H9 (cell line): ENCODE measurements around the gene CLRN3. TPM values are rescaled to one million over a fixed set of nuclear protein-coding genes. Genes with fewer than 3 reads are reported as not detected.

Experiments
- DNase-seq: peaks from one replicate; pipeline ENCODE4 v3.0.0-alpha.2; 2017
- H2AFZ ChIP-seq: one replicate; pipeline ENCODE4 v1.6.1; 2013; ENCODE audit warnings: mild to moderate bottlenecking, low read length, control low read depth, moderate library complexity
- H2AK5ac ChIP-seq: 2 replicates; pipeline ENCODE4 v1.6.1; 2013; ENCODE audit warnings: low read length, control low read depth, mixed read lengths; ENCODE audit not compliant: insufficient read length
- H2BK120ac ChIP-seq: one replicate; pipeline ENCODE4 v1.6.1; 2013; ENCODE audit warnings: low read depth, mild to moderate bottlenecking, low read length, control low read depth, inconsistent platforms; ENCODE audit not compliant: poor library complexity, severe bottlenecking
- H2BK12ac ChIP-seq: 2 replicates; pipeline ENCODE4 v1.6.1; 2013; ENCODE audit warnings: low read length, control low read depth, mixed read lengths, low read depth; ENCODE audit not compliant: insufficient read length
- H2BK15ac ChIP-seq: 2 replicates; pipeline ENCODE4 v1.6.1; 2013; ENCODE audit warnings: low read depth, low read length, control low read depth
- H2BK20ac ChIP-seq: one replicate; pipeline ENCODE4 v1.6.1; 2013; ENCODE audit warnings: low read depth, mild to moderate bottlenecking, low read length, control low read depth, inconsistent platforms; ENCODE audit not compliant: poor library complexity, severe bottlenecking
- H2BK5ac ChIP-seq: 2 replicates; pipeline ENCODE4 v1.6.1; 2013; ENCODE audit warnings: low read length, control low read depth, mixed read lengths; ENCODE audit not compliant: insufficient read length
- H3K14ac ChIP-seq: 2 replicates; pipeline ENCODE4 v1.6.1; 2013; ENCODE audit warnings: low read length, control low read depth; ENCODE audit not compliant: insufficient read depth
- H3K18ac ChIP-seq: 2 replicates; pipeline ENCODE4 v1.6.1; 2013; ENCODE audit warnings: low read depth, mild to moderate bottlenecking, mixed read lengths, low read length, control low read depth; ENCODE audit not compliant: insufficient read length
- H3K23ac ChIP-seq: 2 replicates; pipeline ENCODE4 v1.6.1; 2013; ENCODE audit warnings: low read length, control low read depth, mixed read lengths, low read depth; ENCODE audit not compliant: insufficient read length
- H3K23me2 ChIP-seq: 2 replicates; pipeline ENCODE4 v1.6.1; 2013; ENCODE audit warnings: low read depth, mild to moderate bottlenecking, mixed read lengths, low read length, control low read depth; ENCODE audit not compliant: insufficient read length, poor library complexity, severe bottlenecking
- H3K27ac ChIP-seq: 2 replicates; pipeline ENCODE4 v1.5.1; 2013; ENCODE audit warnings: low read length, control low read depth, mixed read lengths, low read depth; ENCODE audit not compliant: insufficient read length
- H3K27me3 ChIP-seq: 2 replicates; pipeline ENCODE4 v1.6.1; 2013; ENCODE audit warnings: low read length, control low read depth, inconsistent platforms; ENCODE audit not compliant: insufficient read depth
- H3K4ac ChIP-seq: 2 replicates; pipeline ENCODE4 v1.6.1; 2013; ENCODE audit warnings: low read depth, mild to moderate bottlenecking, control low read depth, inconsistent platforms, low read length, moderate library complexity
- H3K4me1 ChIP-seq: 2 replicates; pipeline ENCODE4 v1.6.1; 2013; ENCODE audit warnings: low read length, control low read depth, inconsistent platforms; ENCODE audit not compliant: insufficient read depth
- H3K4me2 ChIP-seq: 2 replicates; pipeline ENCODE4 v1.6.1; 2013; ENCODE audit warnings: low read length, control low read depth, mixed read lengths; ENCODE audit not compliant: insufficient read length, insufficient read depth
- H3K56ac ChIP-seq: 2 replicates; pipeline ENCODE4 v1.6.1; 2013; ENCODE audit warnings: low read depth, mild to moderate bottlenecking, mixed read lengths, low read length, control low read depth; ENCODE audit not compliant: insufficient read length
- H3K79me1 ChIP-seq: 2 replicates; pipeline ENCODE4 v1.6.1; 2013; ENCODE audit warnings: low read depth, mild to moderate bottlenecking, moderate library complexity, low read length, control low read depth, inconsistent platforms; ENCODE audit not compliant: insufficient read depth, poor library complexity, severe bottlenecking
- H3K79me2 ChIP-seq: 2 replicates; pipeline ENCODE4 v1.6.1; 2013; ENCODE audit warnings: low read length, control low read depth, inconsistent platforms; ENCODE audit not compliant: insufficient read depth
- H3K9ac ChIP-seq: 2 replicates; pipeline ENCODE4 v1.6.1; 2013; ENCODE audit warnings: low read length, control low read depth, mixed read lengths; ENCODE audit not compliant: insufficient read length; ENCODE audit errors: extremely low read depth
- H3K9me3 ChIP-seq: one replicate; pipeline ENCODE4 v1.6.1; 2013; ENCODE audit warnings: low read depth, low read length, inconsistent platforms; ENCODE audit not compliant: control insufficient read depth
- H3T11ph ChIP-seq: one replicate; pipeline ENCODE4 v1.6.1; 2013; ENCODE audit warnings: mild to moderate bottlenecking, low read length, control low read depth, inconsistent platforms
- H4K20me1 ChIP-seq: one replicate; pipeline ENCODE4 v1.6.1; 2013; ENCODE audit not compliant: control insufficient read depth, insufficient read length, insufficient read depth
- H4K5ac ChIP-seq: 2 replicates; pipeline ENCODE4 v1.6.1; 2013; ENCODE audit warnings: low read depth, mild to moderate bottlenecking, mixed read lengths, low read length, control low read depth; ENCODE audit not compliant: insufficient read length
- H4K8ac ChIP-seq: replicated peaks from 2 replicates; pipeline ENCODE4 v1.6.1; 2013; ENCODE audit warnings: low read length, control low read depth, mixed read lengths, low read depth; ENCODE audit not compliant: insufficient read length
- H4K91ac ChIP-seq: 2 replicates; pipeline ENCODE4 v1.6.1; 2013; ENCODE audit warnings: low read depth, mild to moderate bottlenecking, moderate library complexity, mixed read lengths, low read length, control low read depth; ENCODE audit not compliant: insufficient read length
- H3K27ac Mint-ChIP-seq, 3 experiments: 2 replicates in 2 of 3; 3 replicates in 1 of 3; pipeline ENCODE4 v1.8.0; 2020 to 2021; ENCODE audit warnings: mixed read lengths in 3 of 3, mild to moderate bottlenecking in 1 of 3, moderate library complexity in 1 of 3
- H3K27me3 Mint-ChIP-seq: 2 replicates; pipeline ENCODE4 v1.8.0; 2021; ENCODE audit warnings: low read depth, mild to moderate bottlenecking, moderate library complexity, mixed read lengths
- H3K36me3 Mint-ChIP-seq, 3 experiments: 2 replicates in 2 of 3; 3 replicates in 1 of 3; pipeline ENCODE4 v1.8.0; 2020 to 2021; ENCODE audit warnings: low read depth in 3 of 3, mixed read lengths in 3 of 3; ENCODE audit not compliant: insufficient read depth in 1 of 3
- H3K4me1 Mint-ChIP-seq, 2 experiments: 2 replicates each; pipeline ENCODE4 v1.8.0; 2020; ENCODE audit warnings: mixed read lengths in 2 of 2
- H3K4me3 Mint-ChIP-seq, 2 experiments: 2 replicates in 1 of 2; 3 replicates in 1 of 2; pipeline ENCODE4 v1.8.0; 2020 to 2021; ENCODE audit warnings: mild to moderate bottlenecking in 2 of 2, mixed read lengths in 2 of 2, moderate library complexity in 1 of 2
- H3K9me3 Mint-ChIP-seq, 2 experiments: 2 replicates in 1 of 2; 3 replicates in 1 of 2; pipeline ENCODE4 v1.8.0; 2020; ENCODE audit warnings: mild to moderate bottlenecking in 2 of 2, mixed read lengths in 2 of 2, moderate library complexity in 1 of 2
- CTCF ChIP-seq: fragments of 200-600 bp; sonication (generic); conservative IDR thresholded peaks from 3 replicates; pipeline ENCODE4 v1.8.0; 2021; ENCODE audit warnings: antibody characterized with exemption, mild to moderate bottlenecking
- WGBS: extraction: QIAGEN DNeasy Blood & Tissue Kit; methylation state at CpG from one replicate; pipeline ENCODE4 v1.1.7; 2013; ENCODE audit warnings: missing lambda C conversion rate, low lambda C conversion rate, mixed read lengths; ENCODE audit not compliant: insufficient read length; ENCODE audit errors: extremely low coverage; 5-methylcytosine and 5-hydroxymethylcytosine counted together
- total RNA-seq: library from RNA; stranded (reverse); gene quantifications from 2 replicates; pipeline ENCODE4 v1.2.1, GENCODE V29; 2021

Gene CLRN3
- total RNA-seq, 1 experiment from 2014 or later = not detected

- Histone ChIP-seq H2BK120ac (no peak overlapping the region), H3K56ac (no peak overlapping the region), H2BK15ac (no peak overlapping the region), H4K91ac (no peak overlapping the region), H3K4ac (no peak overlapping the region), H3K9me3 (no peaks in the 10 kb centered on the region), H3K23me2 (no peaks in the 10 kb centered on the region), H3K9ac (no peak overlapping the region), H4K5ac (no peak overlapping the region), H3K79me1 (no peaks in the 10 kb centered on the region), H2BK20ac (no peak overlapping the region), H2AFZ (no peak overlapping the region), H3K4me2 (no peak overlapping the region), H3K4me1 (no peaks in the 10 kb centered on the region), H4K20me1 (no peaks in the 10 kb centered on the region), H2BK12ac (no peak overlapping the region), H3K14ac (no peak overlapping the region), H4K8ac (no peak overlapping the region), H2BK5ac (no peak overlapping the region), H3K23ac (no peak overlapping the region), H3K79me2 (no peaks in the 10 kb centered on the region), H3T11ph (no peak overlapping the region), H3K27me3 (no peaks in the 10 kb centered on the region), H3K27ac (no peak overlapping the region), H3K18ac (no peak overlapping the region), H2AK5ac (no peak overlapping the region)
- Mint-ChIP-seq H3K36me3 (no peaks in the 10 kb centered on the region), H3K4me3 (no peak overlapping the region), H3K4me1 (no peaks in the 10 kb centered on the region), H3K27me3 (no peaks in the 10 kb centered on the region), H3K27ac (no peak overlapping the region), H3K9me3 (no peaks in the 10 kb centered on the region)
- no peak for TF ChIP-seq CTCF
- WGBS = no CpG with 5 or more reads among the region's 4 CpGs
- no peak for DNase-seq
Observed at GRCh38 chr10:127878475-127879055, 14.2 kb downstream of the CLRN3 start.
